Right atrium auricular region (tissue), 2 donors: ENCODE results near the gene SECISBP2. TPM values are rescaled to one million over a fixed set of nuclear protein-coding genes. Genes with fewer than 3 reads are reported as not detected.

Source experiments
- DNase-seq: peaks from one replicate; pipeline ENCODE4 v3.0.0-alpha.2; 2019; ENCODE audit warnings: low spot score
- H3K27ac ChIP-seq, 2 donors: fragments of 200-600 bp; sonication (generic); 1 replicate in 1 of 2; 2 replicates in 1 of 2; pipeline ENCODE4 v1.5.1; 2016 to 2019
- H3K27me3 ChIP-seq, 2 donors: fragments of 200-600 bp; sonication (generic); one replicate each; pipeline versions ENCODE4 v1.5.1 to v1.6.0; 2017 to 2019
- H3K36me3 ChIP-seq: fragments of 200-600 bp; sonication (generic); one replicate; pipeline ENCODE4 v1.5.1; 2016
- H3K4me1 ChIP-seq, 2 donors: fragments of 200-600 bp; sonication (generic); one replicate each; pipeline versions ENCODE4 v1.5.1 to v1.6.0; 2017 to 2019
- H3K4me3 ChIP-seq, 2 donors: fragments of 200-600 bp; sonication (generic); 1 replicate in 1 of 2; 2 replicates in 1 of 2; pipeline ENCODE4 v1.5.1; 2017 to 2019; ENCODE audit warnings: mild to moderate bottlenecking in 1 of 2, moderate library complexity in 1 of 2
- H3K9me3 ChIP-seq, 2 donors: fragments of 200-600 bp; sonication (generic); one replicate each; pipeline ENCODE4 v1.5.1; 2019
- total RNA-seq, 2 donors: library from RNA; depleted of rRNA; stranded (reverse); fragments of >200 nt; gene quantifications; one replicate each; pipeline ENCODE4 v1.1.0, GENCODE V29; 2016
- TF ChIP-seq, protein P1 (sequence below), 2 donors: fragments of 200-600 bp; sonication (generic); IDR thresholded peaks; one replicate each; pipeline ENCODE4 v1.5.1; 2019; ENCODE audit warnings: antibody characterized with exemption in 2 of 2

The SECISBP2 gene
- total RNA-seq, 2 donors from 2014 or later = 15.0 to 19.9 TPM

DNA sequence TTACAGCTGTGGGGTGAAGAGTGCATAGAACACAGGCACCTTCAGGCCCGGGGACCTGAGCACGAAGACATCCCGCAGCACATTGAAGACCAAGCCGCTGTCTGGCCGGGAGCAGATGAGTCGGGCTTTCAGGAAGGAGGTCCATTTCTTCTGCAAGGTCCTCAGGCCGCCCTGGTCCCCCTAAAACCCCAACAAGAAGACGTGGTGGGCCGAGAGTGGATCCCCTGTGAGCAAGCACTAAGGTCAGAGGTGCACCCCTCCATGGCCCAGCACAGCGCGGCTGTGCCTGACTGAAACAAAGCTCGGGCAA, 70.5 kb downstream of the SECISBP2 start:
- H3K36me3 ChIP-seq = peaks cover 25% of the 10 kb centered on the region
- H3K27ac ChIP-seq = no peak overlapping the region
- H3K4me3 ChIP-seq = no peak overlapping the region
- TF ChIP-seq, protein P1, sequence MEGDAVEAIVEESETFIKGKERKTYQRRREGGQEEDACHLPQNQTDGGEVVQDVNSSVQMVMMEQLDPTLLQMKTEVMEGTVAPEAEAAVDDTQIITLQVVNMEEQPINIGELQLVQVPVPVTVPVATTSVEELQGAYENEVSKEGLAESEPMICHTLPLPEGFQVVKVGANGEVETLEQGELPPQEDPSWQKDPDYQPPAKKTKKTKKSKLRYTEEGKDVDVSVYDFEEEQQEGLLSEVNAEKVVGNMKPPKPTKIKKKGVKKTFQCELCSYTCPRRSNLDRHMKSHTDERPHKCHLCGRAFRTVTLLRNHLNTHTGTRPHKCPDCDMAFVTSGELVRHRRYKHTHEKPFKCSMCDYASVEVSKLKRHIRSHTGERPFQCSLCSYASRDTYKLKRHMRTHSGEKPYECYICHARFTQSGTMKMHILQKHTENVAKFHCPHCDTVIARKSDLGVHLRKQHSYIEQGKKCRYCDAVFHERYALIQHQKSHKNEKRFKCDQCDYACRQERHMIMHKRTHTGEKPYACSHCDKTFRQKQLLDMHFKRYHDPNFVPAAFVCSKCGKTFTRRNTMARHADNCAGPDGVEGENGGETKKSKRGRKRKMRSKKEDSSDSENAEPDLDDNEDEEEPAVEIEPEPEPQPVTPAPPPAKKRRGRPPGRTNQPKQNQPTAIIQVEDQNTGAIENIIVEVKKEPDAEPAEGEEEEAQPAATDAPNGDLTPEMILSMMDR (IDR thresholded peaks at IDR 0.05) = no peak
- DNase-seq = no peak
- H3K4me1 ChIP-seq = peaks cover 0 to 4% of the 10 kb centered on the region in 2 donors
- H3K9me3 ChIP-seq = no peaks in the 10 kb centered on the region
- H3K27me3 ChIP-seq = no peaks in the 10 kb centered on the region

DNA sequence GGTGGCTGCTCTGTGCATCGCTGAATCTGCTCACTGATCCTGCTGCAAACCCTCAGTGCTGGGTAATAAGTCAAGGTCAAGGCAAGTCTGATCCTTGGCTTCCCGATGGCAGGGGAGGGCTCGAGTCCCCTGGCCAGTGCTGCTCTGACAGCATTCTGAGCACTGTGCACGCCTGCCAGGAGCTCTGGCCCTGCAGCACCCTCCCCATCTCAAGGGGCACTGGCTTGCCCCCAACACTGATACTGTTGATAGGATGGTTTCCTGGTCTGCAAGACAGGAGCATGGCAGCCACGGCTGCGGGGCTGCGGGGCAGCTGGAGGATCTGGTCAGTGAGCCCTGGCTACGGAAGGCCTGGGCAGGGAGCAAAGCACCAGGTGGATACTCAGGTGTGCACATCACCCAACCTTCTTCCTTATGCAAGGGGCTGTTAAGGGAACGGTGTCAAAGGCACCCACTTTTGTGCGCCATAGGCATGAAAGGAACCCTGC, 71.8 kb downstream of the SECISBP2 start:
- TF ChIP-seq, protein P1 (IDR thresholded peaks at IDR 0.05) = no peak
- Histone ChIP-seq H3K9me3 (no peaks in the 10 kb centered on the region), H3K4me1 (peaks cover 0 to 4% of the 10 kb centered on the region in 2 donors), H3K36me3 (peaks cover 25% of the 10 kb centered on the region), H3K4me3 (no peak overlapping the region), H3K27me3 (no peaks in the 10 kb centered on the region), H3K27ac (no peak overlapping the region)
- DNase-seq = no peak

DNA sequence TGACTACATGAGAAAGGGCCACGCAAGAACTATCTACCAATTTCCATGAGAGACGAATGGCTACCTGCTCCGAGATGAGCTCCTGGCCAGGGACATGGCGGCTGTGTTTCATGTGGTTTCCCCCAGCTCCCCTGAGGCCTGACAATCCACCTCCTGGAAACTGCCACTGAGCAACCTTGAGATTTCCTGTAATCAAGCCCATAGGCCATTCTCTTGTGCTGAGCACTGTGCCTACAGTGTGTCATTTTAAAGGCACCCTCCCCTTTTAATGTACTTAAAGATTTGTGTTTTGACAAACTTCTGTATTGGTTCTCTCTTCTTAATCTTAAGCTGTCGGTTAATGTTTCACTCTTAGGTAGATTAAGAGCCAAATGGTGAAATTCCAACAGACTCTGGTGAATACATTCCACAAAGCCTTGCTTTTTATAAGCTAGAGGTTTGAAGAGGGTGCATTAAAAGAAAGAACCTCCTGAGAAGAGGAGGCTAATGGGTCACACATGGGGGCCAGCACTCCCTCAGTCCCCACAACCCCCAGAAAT, 72.3 kb downstream of the SECISBP2 start:
- peaks cover 25% of the 10 kb centered on the region for H3K36me3 ChIP-seq
- no peaks in the 10 kb centered on the region for H3K9me3 ChIP-seq
- TF ChIP-seq, protein P1 (IDR thresholded peaks at IDR 0.05) = no peak
- no peak overlapping the region for H3K4me3 ChIP-seq
- no peak for DNase-seq
- no peak overlapping the region for H3K27ac ChIP-seq
- H3K4me1 ChIP-seq = peaks cover 0 to 4% of the 10 kb centered on the region in 2 donors
- H3K27me3 ChIP-seq = no peaks in the 10 kb centered on the region

- TF ChIP-seq, protein P1 (IDR thresholded peaks at IDR 0.05) = no peak
- Histone ChIP-seq H3K27me3 (no peaks in the 10 kb centered on the region), H3K36me3 (peaks cover 25% of the 10 kb centered on the region), H3K9me3 (no peaks in the 10 kb centered on the region), H3K4me1 (peaks cover 0 to 4% of the 10 kb centered on the region in 2 donors), H3K4me3 (no peak overlapping the region), H3K27ac (no peak overlapping the region)
- no peak for DNase-seq
Measured at GRCh38 chr9:89391585-89391984, 73.3 kb downstream of the SECISBP2 start.

GRCh38 chr9:89394412-89394811, 76.1 kb downstream of the SECISBP2 start:
- no peak for DNase-seq
- TF ChIP-seq, protein P1 (IDR thresholded peaks at IDR 0.05) = no peak
- Histone ChIP-seq H3K4me1 (no peaks in the 10 kb centered on the region), H3K4me3 (no peak overlapping the region), H3K9me3 (no peaks in the 10 kb centered on the region), H3K27me3 (no peaks in the 10 kb centered on the region), H3K27ac (no peak overlapping the region), H3K36me3 (peaks cover 24% of the 10 kb centered on the region)
